GM10847 (cell line): ENCODE measurements around the gene BORA.

ENCODE experiments used
- POLR2A ChIP-seq: IDR thresholded peaks from 2 replicates; pipeline ENCODE4 v1.6.1; 2011; ENCODE audit not compliant: insufficient read length; ENCODE audit errors: extremely low read depth

BORA gene

DNA sequence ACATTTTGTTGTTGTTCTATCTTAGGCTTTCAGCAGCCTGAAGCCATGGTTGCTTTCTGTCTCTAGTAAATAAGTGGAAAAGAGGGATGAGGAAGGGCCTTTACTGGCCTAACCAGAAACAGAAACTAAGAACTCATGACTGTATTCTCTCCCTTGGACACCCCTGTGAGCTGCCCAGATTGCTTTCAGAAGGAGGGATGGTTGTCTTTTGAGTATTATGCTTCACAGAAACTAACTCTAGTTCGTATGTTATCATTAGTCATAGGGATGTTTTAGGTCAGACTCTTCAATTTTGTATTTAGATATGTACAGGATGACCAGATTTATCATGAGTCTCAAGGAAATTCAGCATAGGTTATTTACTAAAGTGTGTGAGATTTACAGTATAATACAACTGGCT lies 17.5 kb downstream of the BORA start:
- TF ChIP-seq POLR2A = no peak

DNA sequence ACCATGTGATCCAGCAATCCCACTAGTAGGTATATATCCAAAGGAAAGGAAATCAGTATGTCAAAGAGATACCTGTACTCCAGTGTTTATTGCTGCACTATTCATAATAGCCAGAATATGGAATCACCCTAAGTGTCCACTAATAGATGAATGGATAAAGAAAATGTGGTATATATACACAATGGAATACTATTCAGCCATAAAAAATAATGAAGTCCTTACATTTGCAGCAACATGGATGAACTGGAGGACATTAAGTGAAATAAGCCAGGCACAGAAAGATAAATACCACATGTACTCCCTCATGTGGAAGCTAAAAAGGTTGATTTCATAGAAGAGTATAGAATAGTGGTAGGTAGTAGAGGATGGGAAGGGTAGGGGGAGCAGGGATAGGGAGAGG lies 23.5 kb downstream of the BORA start:
- no peak for TF ChIP-seq POLR2A

DNA sequence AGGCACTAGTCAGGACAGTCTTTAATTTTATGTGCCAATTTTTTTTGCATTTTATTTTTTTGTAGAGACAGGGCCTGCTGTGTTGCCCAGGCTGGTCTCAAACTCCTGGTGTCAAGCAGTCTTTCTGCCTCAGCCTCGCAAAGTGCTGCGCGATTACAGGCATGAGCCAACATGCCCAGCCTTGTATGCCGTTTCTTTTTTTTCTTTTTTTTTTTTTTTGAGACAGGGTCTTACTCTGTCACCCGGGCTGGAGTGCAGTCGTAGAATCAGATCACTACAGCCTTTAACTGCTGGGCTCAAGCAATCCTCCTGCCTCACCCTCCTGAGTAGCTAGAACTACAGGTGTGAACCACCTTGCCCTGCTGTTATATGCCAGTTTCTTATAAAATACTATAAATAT lies 26.4 kb downstream of the BORA start:
- no peak for TF ChIP-seq POLR2A

DNA sequence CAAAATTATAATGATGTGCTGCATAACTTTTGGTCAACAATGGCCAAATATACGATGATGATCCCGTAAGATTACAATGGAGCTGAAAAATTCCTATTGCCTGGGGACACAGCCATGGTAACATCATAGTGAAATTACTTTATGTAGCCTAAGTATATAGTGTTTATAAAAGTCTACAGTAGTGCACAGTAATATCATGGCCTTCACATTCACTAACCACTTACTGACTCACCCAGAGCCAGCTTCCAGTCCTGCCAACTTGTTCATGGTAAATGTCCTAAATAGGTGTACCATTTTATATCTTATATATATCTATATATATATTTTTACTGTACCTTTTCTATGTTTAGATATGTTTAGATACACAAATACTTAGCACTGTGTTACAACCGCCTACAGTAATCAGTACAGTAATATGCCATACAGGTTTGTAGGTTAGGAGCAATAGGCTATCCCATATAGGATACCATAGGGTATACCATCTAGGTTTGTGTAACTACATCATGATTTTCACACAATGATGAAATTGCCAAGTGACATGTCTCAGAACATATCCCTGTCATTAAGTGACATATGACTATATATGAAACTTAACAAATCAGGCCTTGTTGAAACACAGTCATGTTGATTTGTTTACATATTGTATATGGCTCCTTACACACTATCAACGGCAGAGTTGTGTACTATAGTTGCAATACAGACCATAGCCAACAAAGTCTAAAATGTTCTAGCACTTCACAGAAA lies 30.2 kb downstream of the BORA start:
- no peak for TF ChIP-seq POLR2A

DNA sequence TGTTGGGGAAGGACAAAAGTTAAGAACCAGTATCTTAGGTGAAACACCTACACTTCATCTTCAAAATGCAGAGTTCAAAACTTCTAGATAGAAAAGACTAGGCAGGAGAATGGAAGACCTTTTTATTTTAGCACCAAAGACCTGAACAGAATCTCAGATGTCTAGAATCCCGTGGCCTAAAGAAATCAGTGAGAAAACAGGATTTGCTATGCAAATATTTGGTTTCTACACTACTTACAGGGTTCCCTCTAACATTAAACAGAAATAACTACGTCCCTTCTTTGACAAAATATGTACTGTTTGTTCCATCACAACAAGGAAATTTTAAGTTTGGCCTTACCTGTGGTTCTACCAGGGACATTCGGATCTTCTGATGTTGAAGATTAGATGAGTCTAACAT lies 32.5 kb downstream of the BORA start:
- no peak for TF ChIP-seq POLR2A

DNA sequence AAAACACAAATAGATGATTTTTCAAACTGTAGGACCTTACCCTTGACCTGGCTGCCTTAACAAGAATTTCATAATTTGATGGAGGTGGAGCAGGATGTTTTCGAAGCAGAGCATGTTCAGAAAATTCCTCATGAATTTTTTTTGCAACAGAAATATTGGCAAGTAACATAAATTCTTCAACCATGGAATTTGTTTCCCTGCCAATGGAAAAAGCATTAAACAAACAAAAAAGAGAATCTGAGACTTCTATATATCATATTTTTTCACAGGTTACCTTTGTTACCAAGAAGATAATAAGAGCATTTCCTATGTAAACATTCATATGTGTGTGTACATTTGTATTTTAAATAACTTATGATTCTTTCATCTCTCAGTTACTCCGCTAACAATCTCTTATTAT lies 35.7 kb downstream of the BORA start:
- TF ChIP-seq POLR2A = no peak

DNA sequence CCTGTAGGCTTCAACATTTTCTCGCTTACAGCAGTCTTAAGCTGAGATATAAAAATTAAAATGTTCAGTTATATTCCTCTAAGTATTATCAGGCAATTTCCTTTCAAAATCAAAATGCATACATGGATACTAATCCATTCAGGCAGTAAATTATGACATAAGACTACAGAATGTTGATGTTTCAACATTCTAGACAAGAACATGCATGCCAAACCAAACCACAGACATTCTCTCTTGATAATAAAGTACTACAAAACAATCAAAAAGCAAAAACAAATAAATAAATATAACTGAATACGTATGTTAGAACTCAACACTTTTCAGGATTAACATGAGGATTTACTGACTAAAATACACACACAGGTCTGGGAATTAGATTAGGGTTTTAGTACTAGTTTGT lies 46.3 kb downstream of the BORA start:
- TF ChIP-seq POLR2A = no peak

DNA sequence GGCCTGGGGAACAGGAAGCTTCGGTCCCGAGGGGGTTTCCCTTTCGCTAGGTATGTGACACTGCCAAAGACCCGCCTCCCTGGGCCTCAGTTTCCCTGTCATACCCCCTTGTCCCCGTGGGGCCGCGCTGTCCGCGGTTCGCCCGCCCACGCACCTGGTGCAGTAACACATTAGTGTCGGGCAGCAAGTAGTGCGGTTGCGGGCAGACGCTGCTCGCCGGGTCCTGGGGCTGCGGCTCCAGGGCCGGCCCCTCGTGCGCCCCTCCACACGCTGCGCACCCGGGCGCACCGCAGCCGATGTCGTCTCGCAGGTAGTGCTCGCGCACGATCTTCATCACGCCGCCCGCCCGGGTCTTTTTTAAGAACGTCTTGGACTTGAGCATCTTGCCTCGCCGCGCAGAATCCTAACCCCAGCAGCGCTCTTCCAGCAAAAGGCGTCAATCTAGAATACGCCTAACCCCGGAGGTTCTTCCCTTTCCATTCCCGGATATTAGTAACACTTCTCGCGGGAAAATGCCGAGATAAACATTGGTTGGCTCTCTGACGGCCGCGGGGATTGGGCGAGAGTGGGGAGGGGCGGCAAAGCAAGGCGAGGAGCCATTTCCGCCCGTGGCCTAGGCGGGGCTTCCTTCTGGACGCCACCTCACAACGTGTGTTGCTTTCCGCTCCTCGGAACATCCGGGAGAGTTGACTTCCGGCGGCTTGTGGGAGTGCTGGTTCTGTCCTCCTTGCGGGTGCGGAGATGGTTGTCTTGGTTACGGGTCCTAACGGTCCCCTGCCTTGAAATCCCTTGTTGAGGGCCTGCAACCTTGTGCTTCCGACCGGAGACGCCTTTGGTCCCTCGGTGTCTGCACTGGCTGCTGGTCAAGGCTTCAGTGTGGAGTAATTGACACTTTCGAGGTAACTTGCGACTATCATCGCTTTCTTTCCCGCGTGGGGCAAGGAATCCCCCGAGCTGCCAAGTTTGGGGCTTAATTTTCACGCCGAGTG lies 54.0 kb downstream of the BORA start, which contains the start of the genes DIS3 and PIBF1:
Gene DIS3 (minus strand): TSS at position 450 of the 989 bp plus-strand sequence. CDS start 68 bp downstream, at position 382.
Gene PIBF1 (plus strand): TSS at position 683 of the 989 bp plus-strand sequence. CDS start 1,337 bp downstream, outside the sequence.
- TF ChIP-seq POLR2A = peak; percentile 42

DNA sequence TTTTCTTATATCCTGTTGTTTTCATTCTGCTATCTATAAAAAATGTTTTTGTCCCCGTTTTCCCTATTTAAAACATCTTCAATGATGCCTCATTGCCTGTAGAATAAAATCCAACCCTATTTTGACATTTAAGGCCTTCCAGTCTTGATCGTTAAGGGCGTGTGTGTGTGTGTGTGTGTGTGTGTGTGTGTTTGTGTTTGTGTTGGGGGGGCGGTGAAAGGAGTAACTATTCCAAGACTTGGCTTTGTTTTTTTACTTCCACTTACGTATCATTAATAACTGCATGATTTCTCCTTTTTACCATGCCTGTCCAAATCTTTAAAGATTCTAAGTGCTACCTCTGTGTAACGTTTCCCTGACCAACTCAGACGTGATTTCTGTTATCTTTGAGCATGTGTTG lies 55.0 kb downstream of the BORA start:
- TF ChIP-seq POLR2A = no peak

DNA sequence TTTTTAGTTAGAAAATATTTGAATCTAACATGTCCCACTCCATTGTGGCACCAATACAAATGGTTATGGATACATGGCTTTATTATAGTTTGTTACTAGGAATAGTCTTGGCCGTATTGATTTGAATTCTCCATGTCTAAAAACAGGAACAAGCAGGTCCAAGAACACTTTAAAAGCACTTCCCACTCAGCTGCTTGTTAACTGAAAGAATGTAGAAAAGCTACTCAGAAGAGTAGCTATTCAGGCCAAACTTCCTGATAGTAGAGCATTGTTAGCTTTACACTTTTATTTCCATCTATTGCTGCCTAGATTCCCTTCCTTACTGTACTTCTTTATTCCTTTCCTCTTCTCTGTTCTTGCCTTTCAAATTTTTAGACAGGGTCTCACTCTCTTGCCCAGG lies 61.1 kb downstream of the BORA start:
- no peak for TF ChIP-seq POLR2A

DNA sequence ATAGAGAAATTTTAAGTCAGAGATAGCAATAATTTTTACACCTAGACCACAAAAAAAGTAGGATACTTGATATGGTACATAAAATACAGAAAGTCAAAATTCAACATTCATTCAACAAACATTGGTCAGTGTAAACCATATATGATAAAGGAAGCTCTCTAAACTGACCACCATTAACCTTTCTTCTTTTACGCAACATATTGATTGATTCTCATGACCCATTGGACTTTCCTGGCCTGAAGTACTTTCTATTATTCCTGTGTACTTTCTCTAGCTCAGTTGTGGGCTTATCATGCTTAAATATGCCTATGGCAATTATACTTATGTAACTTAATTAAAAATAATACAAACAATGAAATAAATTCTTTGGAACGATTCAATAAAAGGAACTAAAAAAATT lies 64.9 kb downstream of the BORA start:
- no peak for TF ChIP-seq POLR2A

DNA sequence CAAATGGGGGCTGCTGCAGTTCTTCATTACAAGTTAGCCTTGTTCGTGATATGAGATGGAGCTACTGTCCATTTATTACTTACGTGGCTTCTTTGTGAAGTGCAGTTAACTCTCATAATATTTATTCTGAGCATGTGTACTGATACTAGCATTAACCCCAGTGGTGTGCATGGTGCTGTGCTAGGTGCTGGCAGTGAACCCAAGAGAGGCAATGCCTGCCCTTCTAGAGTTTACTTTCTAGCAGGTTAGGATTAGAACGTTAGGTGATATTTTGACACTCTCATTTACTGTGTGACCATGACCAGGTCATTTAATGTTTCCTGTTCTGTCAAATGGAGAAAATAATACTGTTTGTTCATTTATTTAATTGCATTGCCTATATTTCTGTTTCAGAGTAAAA lies 71.1 kb downstream of the BORA start:
- no peak for TF ChIP-seq POLR2A

DNA sequence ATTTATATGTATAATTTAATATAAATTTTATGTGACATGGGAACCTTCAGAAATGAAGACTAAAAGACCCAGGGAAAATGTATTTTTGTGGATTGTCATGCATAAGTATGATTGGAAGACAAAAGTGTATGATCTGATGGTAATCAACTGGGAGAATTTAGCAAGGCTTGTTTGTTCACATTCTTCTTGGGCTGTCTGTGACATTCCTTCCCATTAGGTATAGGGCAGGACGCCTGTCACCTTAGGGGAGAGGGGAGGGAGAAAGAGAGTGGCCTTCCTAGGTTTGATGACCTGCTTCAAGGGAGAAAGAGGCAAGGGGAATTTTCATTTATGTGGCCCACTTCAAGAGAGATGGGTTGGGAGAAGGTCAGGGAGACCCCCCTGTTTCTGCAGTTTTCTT lies 76.6 kb downstream of the BORA start:
- TF ChIP-seq POLR2A = no peak
